Measurements from ENCODE around the gene INSIG2. TPM values are rescaled to one million over a fixed set of nuclear protein-coding genes. Genes with fewer than 3 reads are reported as not detected.

The INSIG2 gene
- total and polyA plus RNA-seq, 2 of the 8 experiments (the other 6 are each of a cell fraction or from before 2014, with no cell fraction given): 7.0 to 11.2 TPM

DNA sequence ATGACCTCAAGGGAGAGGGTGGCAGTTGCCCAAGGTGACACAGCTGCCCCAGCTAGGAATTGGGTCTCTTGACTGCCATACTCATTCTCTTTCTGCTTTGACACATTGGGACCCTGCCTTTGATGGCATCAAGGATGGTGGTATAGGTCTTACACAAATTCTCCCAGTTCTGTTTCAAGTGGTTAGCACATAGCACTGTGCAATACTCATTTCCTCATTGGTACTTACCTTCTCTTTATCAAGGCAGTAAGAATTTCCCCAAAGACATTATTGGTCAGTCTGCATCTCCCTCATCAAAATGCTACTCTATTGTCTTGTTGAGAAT is 38.5 kb upstream of the INSIG2 start (continued):
- no peak for TF ChIP-seq CTBP2 (IDR thresholded peaks at IDR 0.05; ENCODE audit: borderline replicate concordance, insufficient read depth, insufficient read length, low read length)
- TF ChIP-seq TEAD4 (IDR thresholded peaks at IDR 0.05; ENCODE audit: low read depth, low read length): no peak
- TF ChIP-seq, protein P1, sequence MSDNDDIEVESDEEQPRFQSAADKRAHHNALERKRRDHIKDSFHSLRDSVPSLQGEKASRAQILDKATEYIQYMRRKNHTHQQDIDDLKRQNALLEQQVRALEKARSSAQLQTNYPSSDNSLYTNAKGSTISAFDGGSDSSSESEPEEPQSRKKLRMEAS (IDR thresholded peaks at IDR 0.05): no peak
